Retina (tissue), 1 donor: ENCODE data around the gene AGBL4.
"Not testable (repeated sequence)": the region's sequence is repeated elsewhere in the genome, so short reads cannot be mapped to it uniquely, and the experiment has no call there.

ENCODE experiments used
- DNase-seq: peaks from one replicate; pipeline ENCODE4 v3.0.0-alpha.2; 2016

The AGBL4 gene

GRCh38 chr1:48563021-48563420 is 1460.7 kb downstream of the AGBL4 start:
- DNase-seq, result no peak

DNA sequence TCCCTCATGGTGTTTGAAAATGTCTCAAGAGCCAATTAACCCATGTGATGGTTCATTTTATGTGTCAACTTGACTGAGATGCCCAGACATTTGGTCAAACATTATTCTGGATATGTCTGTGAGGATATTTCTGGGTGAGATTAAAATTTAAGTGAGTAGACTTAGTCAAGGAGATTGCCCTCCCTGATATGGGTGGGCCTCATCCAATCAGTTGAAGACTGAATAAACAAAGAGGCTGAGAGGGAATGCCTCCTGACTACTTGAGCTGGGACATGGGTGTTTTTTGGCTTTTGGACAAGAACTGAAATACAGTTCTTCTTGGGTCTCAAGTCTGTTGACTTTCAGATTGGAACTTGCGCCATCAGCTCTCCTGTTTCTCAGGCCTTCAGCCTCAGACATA is 1462.3 kb downstream of the AGBL4 start:
- DNase-seq, result no peak

- DNase-seq, result no peak
These were observed 1463.2 kb downstream of the AGBL4 start for GRCh38 chr1:48560577-48560976.

DNA sequence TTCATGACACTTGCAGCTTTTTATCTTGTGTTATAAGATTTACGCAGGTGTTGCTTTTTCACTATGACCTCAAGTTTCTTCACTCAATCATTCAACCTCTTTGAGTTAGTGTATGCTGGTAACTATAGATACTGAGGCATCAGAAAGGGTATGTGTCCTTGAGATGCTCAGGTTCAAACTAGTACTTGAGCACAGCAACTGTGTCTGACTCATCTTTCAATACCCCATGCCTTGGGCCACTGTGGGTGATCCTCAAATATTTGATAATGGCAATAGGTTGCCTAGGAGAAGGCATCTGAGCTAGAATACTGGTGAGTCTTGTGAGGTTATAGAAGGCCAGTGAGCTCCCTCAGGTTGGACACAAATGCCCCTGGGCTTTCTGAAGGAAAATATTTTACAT is 1463.6 kb downstream of the AGBL4 start:
- DNase-seq, result no peak

DNA sequence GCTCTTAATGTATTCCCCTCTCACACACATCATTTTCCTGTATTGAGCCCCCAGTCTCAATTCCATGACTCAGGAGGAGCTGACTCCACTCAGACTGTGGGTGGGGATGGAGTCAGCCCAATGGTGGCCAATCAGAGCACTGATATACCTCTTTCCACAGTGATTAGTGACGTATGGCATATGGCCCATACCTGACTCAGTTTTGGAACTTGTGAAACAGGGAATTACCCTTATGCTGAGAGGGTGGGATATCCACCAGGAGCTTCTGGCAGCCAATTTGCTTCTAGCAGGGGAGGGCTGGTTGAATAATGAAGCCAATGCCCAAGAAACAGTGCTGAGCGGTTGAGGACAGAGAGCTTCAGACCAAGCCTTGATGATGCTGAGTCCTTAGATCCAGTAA is 1465.4 kb downstream of the AGBL4 start:
- no peak for DNase-seq

- DNase-seq, result no peak
These were observed 1467.4 kb downstream of the AGBL4 start for GRCh38 chr1:48556186-48556850.

GRCh38 chr1:48555271-48555670 is 1468.5 kb downstream of the AGBL4 start:
- DNase-seq, result no peak

DNA sequence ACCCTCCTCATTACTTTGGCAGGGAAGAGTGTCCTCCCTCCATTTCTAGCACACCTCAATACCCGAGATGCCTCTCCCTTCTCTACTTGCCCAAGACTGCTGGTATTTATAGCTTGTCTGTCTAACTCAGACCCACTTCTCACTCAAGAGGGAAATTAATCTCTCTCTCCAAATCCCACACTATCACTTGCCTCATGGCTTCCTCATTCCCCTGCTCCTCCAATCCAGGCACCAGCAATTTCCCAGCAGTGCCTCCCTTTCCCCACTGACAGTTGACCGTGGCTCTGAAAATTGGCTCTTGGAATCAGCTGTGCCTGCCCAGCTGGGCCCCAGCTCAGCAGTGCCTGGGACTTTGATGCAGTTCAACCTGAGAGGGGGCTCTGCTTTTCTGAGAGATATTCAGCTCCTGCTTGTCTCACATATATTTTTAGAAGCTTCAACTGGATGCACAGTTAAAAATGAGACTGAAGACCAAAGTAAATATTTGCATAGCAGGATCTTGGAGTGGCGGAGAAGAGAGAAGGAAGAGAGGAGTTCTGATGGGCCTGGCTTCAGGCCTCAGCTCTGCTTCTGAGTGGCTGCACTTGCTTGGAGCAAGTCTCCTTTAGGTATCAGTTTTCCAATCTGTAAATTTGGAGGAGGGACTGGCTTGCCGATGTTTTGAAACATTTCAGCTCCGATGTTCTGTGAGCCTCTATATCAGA is 1470.7 kb downstream of the AGBL4 start:
- DNase-seq, result no peak

- DNase-seq, result no peak
These were observed 1471.3 kb downstream of the AGBL4 start for GRCh38 chr1:48552420-48552819.

DNA sequence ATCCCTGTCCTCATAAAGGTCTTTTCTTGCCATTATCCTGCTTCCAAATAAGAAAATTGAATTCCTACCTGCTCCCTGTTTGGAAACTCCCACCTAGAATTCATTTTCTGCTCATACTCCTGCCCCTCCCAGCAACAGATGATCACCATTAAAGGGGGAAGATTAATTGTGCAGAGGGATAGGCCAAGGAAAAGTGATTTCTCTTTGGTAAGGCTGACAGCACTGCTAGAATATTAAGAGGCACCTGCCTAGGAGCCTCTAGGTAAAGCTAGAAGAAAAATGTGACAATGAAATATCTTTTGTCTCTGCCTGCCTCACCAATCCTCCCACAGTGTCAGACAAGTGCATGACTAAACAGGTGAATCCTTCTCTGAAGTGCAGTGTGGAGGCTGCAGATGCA is 1474.8 kb downstream of the AGBL4 start:
- no peak for DNase-seq

DNA sequence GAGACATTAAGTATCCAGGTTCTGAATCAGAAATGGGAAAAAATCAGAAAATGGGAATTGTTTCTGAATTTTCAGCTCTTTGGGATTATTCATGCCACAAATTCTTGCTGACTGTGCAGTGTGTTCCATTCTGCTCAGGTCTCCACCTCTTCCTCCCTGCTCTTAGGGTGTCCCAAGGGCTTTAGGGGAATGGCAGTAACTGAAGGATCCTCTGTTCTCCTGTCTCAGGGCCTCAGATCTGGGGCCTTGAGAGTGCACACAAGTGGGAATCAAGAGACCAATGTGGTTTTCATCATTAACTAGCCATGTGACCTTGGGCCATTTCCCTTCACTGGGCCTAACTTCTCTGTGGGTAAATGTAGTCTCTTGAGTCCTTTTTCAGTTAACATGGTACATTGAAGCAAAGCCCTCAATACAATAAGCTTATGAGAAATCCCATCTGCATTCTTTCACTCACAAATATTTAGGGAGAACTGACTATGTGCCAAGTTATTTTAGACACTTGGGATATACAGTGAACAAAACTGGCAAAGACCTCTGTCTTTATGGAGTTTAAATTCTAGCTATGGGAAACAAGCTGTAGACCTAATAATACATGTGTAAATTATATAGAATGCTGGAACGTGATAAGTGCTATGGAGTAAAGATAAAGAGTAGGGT is 1476.1 kb downstream of the AGBL4 start:
- no peak for DNase-seq

GRCh38 chr1:48543854-48544253 is 1479.9 kb downstream of the AGBL4 start:
- DNase-seq, result no peak

DNA sequence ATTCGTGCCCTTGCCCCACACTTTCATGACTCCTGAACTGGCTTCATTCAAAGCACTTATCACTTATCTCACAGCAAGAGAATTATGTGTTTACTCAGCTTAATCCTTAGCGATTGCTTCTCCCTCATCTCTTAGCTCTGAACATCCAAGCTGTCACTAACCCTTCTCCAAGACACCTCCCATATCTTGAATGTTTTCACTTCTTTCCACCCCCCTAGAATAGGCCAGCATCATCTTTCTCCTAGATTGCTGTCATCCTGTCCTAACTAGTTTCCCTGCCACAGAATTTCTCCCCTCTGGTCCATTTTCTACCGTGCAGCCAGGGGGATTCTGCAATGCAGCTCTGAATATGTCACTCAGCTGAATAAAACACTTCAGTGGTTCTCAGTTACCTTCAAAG is 1483.2 kb downstream of the AGBL4 start:
- DNase-seq, result no peak

DNA sequence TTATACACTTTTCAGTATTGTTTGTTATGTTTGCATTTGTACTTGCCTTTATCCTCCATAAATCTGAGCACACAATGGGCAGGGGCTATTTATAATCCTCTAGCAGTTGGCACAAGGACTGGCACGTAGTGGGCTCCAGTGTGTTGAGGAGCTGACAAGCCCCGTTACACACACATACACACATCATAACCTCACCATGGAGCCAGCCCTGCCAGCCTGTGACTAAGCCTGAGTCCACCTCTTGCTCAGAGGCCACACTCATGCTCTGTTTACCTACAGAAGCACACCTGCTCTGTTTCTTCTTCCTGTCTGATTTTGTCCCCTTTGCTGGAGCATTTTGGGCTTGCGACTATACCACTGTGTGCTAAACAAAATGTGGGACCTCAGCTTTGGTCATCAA is 1487.3 kb downstream of the AGBL4 start:
- DNase-seq, result no peak

GRCh38 chr1:48532976-48533375 is 1490.8 kb downstream of the AGBL4 start:
- DNase-seq, result no peak

DNA sequence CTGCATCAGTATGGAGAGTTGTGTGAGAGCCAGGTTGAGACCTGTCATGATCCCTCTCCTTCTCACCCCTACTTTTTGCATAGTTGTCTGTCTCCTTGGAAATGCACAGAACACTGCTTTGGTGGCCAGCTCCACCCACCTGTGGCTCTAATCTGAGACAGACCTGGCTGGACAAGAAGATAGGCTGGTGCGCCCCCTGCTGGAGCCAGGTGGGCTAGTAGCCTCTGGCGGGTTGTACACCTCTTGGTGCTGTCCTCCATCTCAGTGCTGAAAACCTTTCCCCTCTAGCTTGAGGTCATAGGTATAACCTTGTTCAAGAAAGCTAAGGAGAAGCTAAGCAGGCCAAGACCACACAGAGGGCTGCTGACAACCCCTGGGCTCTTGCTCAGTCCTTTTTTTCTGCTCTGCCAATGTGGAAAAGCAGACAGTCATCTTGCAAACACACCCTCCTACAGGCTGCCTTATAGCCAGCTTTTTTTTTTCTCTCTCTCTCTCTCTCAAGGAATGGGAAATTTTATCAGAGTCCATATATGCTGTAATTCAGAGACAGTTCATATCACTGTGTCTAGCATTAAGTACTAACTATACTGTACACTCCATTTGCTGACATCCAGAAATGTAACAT is 1492.9 kb downstream of the AGBL4 start:
- peak; percentile 64 for DNase-seq

DNA sequence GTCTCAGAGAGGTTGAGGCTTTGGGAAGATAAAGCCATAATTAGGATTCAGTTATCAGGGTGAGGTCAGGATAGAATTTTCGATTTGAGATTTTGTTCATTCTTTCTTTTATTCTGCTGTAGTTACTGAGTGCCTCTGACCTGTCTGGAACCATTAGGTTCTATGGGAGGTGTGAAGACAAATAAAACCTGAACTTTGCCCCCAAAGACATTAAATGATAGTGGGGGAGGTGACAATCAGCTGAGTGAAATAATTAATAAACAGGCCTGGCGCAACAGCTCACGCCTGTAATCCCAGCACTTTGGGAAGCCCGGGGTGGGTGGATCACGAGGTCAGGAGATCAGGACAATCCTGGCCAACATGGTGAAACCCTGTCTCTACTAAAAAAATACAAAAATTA is 1496.7 kb downstream of the AGBL4 start:
- no peak for DNase-seq

- DNase-seq, result peak; percentile 57
These were observed 1497.6 kb downstream of the AGBL4 start for GRCh38 chr1:48526008-48526710.

DNA sequence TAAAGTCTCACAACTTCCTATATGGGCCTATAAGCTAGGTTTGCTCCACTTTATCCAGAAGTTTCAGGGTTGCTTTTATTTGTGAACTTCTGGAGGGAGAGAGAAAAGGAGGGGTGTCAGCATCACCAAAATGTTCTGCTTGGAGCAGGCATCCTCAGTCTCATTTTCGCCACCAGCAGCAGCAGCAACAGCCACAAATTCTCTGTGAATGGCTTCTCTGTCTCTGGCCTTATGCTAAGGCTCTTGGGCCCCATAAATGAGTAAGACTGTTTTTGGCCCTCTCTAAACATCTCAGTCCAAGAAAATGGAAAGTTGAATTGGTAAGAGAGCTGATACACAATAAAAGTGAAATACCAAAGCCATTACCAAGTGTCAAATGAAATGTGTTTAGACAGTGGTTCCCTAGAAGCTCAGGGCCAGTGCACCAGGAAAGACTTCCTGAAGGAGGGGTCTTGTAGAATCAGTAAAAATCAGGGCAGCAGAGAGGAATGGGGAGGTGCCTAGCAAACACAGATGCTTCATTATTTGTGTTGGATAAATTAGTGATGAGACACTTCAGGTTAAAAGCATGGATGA is 1498.8 kb downstream of the AGBL4 start:
- no peak for DNase-seq

DNA sequence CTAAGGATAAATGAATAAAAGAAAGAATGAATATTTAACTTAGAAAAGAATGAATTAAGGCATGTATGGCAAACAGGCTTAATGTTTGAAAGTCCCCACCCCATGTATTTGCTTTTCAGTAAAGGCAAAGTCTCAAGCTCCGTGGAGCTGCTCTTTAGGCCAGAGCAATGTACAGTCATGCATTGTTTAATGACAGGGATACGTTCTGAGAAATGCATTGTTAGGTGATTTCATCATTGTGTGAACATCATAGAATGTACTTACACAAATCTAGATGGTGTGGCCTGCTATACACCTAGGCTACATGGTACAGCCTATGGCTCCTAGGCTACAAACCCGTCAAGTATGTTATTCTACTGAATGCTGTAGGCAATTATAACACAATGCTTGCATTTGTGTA is 1500.2 kb downstream of the AGBL4 start:
- DNase-seq, result no peak

DNA sequence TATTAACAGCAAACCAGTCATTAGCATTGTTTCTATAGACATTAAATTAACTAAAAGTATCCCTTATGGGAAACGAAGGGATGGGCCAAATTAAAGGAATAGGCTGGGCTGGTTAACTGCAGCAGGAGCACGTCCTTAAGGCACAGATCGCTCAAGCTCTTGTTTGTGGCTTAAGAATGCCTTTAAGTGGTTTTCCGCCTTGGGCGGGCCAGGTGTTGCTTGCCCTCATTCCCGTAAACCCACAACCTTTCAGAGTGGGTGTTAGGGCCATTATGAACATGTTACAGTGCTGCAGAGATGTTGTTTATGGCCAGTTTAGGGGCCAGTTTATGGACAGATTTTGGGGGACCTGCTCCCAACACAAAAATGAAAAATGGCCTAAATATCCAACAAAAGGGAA is 1503.9 kb downstream of the AGBL4 start:
- not testable (repeated sequence) for DNase-seq

GRCh38 chr1:48506870-48507269 is 1516.9 kb downstream of the AGBL4 start:
- DNase-seq, result no peak
